Liver (tissue), 3 donors: Measurements from ENCODE around the gene TFG.

Source experiments
- FOXA1 ChIP-seq: IDR thresholded peaks from 2 replicates; pipeline ENCODE4 v1.6.1; 2016; ENCODE audit warnings: antibody characterized with exemption
- GABPA ChIP-seq, 2 donors: IDR thresholded peaks in 1 of 2; conservative IDR thresholded peaks in 1 of 2; 2 replicates each; pipeline ENCODE4 v1.6.1; 2016; ENCODE audit warnings: antibody characterized with exemption in 2 of 2, mild to moderate bottlenecking in 1 of 2, moderate library complexity in 1 of 2
- JUND ChIP-seq, 2 donors: IDR thresholded peaks; 2 replicates each; pipeline ENCODE4 v1.6.1; 2016; ENCODE audit warnings: antibody characterized with exemption in 2 of 2
- NR2F2 ChIP-seq: IDR thresholded peaks from 2 replicates; pipeline ENCODE4 v1.6.1; 2016; ENCODE audit warnings: antibody characterized with exemption
- RAD21 ChIP-seq, 2 donors: IDR thresholded peaks; 2 replicates each; pipeline ENCODE4 v1.6.1; 2016; ENCODE audit warnings: antibody characterized with exemption in 2 of 2, mild to moderate bottlenecking in 2 of 2
- RXRA ChIP-seq, 2 donors: IDR thresholded peaks; 2 replicates each; pipeline ENCODE4 v1.6.1; 2017 to 2018; ENCODE audit warnings: antibody characterized with exemption in 2 of 2, mild to moderate bottlenecking in 1 of 2
- SP1 ChIP-seq: IDR thresholded peaks from 2 replicates; pipeline ENCODE4 v1.6.1; 2018; ENCODE audit warnings: antibody characterized with exemption, mild to moderate bottlenecking
- TAF1 ChIP-seq: conservative IDR thresholded peaks from 2 replicates; pipeline ENCODE4 v1.6.1; 2016; ENCODE audit warnings: antibody characterized with exemption, mild to moderate bottlenecking
- YY1 ChIP-seq: IDR thresholded peaks from 2 replicates; pipeline ENCODE4 v1.6.1; 2016; ENCODE audit warnings: antibody characterized with exemption, mild to moderate bottlenecking
- TF ChIP-seq, protein P1 (sequence below): fragments of 150-350 bp; IDR thresholded peaks from 2 replicates; pipeline ENCODE4 v1.5.1; 2017; ENCODE audit warnings: improper control_type of control experiment, low read depth, low read length; ENCODE audit not compliant: missing input control
- TF ChIP-seq, protein P2 (sequence below): IDR thresholded peaks from 2 replicates; pipeline ENCODE4 v1.6.1; 2016; ENCODE audit warnings: antibody characterized with exemption
- TF ChIP-seq, protein P3 (sequence below): IDR thresholded peaks from 2 replicates; pipeline ENCODE4 v1.6.1; 2016; ENCODE audit warnings: antibody characterized with exemption
- TF ChIP-seq, protein P4 (sequence below): IDR thresholded peaks from 2 replicates; pipeline ENCODE4 v1.6.1; 2016; ENCODE audit warnings: antibody characterized with exemption, mild to moderate bottlenecking
- donor health status: healthy.
- donor health status: healthy.

DNA sequence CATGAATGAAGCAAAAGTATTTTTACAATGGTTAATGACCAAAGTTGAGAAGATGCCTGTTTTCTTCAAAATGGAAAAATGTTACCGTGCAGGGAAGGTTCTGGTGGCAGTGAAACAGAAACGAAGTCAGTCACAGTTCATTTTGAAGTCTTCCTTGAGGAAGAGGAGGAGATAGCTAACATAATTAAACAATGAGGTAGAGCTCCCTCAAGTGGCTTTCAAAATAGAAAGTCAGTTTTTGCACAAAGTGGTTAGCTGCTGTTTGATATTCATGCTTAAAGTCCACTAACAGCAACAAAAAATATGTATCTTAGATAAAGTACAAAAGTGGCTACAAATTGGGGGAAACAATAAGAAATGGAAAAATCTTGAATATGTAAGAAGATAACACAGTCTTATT, 87.3 kb downstream of the TFG start:
- TF ChIP-seq, protein P1, sequence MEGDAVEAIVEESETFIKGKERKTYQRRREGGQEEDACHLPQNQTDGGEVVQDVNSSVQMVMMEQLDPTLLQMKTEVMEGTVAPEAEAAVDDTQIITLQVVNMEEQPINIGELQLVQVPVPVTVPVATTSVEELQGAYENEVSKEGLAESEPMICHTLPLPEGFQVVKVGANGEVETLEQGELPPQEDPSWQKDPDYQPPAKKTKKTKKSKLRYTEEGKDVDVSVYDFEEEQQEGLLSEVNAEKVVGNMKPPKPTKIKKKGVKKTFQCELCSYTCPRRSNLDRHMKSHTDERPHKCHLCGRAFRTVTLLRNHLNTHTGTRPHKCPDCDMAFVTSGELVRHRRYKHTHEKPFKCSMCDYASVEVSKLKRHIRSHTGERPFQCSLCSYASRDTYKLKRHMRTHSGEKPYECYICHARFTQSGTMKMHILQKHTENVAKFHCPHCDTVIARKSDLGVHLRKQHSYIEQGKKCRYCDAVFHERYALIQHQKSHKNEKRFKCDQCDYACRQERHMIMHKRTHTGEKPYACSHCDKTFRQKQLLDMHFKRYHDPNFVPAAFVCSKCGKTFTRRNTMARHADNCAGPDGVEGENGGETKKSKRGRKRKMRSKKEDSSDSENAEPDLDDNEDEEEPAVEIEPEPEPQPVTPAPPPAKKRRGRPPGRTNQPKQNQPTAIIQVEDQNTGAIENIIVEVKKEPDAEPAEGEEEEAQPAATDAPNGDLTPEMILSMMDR, result peak; percentile 45
- TF ChIP-seq GABPA (IDR thresholded peaks at IDR 0.05 in 1 of 2, conservative IDR thresholded peaks at IDR 0.05 in 1 of 2) (no peak), NR2F2 (no peak), YY1 (no peak), SP1 (no peak), JUND (IDR thresholded peaks at IDR 0.05) (peak in 1 of 2 donors; percentile 45), RAD21 (IDR thresholded peaks at IDR 0.05) (peak; percentile 83 to 85), FOXA1 (no peak), TAF1 (no peak), RXRA (IDR thresholded peaks at IDR 0.05) (peak in 1 of 2 donors; percentile 29)
- TF ChIP-seq, protein P2, sequence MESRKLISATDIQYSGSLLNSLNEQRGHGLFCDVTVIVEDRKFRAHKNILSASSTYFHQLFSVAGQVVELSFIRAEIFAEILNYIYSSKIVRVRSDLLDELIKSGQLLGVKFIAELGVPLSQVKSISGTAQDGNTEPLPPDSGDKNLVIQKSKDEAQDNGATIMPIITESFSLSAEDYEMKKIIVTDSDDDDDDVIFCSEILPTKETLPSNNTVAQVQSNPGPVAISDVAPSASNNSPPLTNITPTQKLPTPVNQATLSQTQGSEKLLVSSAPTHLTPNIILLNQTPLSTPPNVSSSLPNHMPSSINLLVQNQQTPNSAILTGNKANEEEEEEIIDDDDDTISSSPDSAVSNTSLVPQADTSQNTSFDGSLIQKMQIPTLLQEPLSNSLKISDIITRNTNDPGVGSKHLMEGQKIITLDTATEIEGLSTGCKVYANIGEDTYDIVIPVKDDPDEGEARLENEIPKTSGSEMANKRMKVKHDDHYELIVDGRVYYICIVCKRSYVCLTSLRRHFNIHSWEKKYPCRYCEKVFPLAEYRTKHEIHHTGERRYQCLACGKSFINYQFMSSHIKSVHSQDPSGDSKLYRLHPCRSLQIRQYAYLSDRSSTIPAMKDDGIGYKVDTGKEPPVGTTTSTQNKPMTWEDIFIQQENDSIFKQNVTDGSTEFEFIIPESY, result no peak
- TF ChIP-seq, protein P3, sequence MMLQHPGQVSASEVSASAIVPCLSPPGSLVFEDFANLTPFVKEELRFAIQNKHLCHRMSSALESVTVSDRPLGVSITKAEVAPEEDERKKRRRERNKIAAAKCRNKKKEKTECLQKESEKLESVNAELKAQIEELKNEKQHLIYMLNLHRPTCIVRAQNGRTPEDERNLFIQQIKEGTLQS, result no peak
- TF ChIP-seq, protein P4, sequence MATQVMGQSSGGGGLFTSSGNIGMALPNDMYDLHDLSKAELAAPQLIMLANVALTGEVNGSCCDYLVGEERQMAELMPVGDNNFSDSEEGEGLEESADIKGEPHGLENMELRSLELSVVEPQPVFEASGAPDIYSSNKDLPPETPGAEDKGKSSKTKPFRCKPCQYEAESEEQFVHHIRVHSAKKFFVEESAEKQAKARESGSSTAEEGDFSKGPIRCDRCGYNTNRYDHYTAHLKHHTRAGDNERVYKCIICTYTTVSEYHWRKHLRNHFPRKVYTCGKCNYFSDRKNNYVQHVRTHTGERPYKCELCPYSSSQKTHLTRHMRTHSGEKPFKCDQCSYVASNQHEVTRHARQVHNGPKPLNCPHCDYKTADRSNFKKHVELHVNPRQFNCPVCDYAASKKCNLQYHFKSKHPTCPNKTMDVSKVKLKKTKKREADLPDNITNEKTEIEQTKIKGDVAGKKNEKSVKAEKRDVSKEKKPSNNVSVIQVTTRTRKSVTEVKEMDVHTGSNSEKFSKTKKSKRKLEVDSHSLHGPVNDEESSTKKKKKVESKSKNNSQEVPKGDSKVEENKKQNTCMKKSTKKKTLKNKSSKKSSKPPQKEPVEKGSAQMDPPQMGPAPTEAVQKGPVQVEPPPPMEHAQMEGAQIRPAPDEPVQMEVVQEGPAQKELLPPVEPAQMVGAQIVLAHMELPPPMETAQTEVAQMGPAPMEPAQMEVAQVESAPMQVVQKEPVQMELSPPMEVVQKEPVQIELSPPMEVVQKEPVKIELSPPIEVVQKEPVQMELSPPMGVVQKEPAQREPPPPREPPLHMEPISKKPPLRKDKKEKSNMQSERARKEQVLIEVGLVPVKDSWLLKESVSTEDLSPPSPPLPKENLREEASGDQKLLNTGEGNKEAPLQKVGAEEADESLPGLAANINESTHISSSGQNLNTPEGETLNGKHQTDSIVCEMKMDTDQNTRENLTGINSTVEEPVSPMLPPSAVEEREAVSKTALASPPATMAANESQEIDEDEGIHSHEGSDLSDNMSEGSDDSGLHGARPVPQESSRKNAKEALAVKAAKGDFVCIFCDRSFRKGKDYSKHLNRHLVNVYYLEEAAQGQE, result no peak
